ENCODE measurements around the gene FAM210A.

Gene FAM210A

DNA sequence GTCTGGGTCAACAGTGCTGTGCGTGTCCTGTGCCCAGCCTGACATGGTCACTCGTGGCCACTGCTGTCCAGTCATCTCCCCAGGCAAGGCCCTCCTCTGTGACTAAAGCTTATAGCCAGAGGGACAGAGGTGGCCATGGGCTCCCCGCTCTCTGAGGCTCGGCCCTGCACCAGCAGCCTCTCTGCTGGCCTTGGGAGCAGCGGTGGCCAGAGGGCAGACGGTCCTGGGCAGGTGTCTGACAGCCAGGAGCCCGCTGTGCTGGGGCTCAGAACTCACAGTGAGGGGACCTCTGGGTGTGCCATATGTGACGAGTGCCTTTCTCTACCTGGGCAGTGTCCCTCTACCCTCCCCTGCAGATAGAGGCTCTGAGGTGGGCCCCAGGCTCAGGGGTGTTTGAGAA, 98.7 kb downstream of the FAM210A start:
- Histone ChIP-seq H3K27me3 (ENCODE audit: insufficient read depth, insufficient read length) (no peaks in the 10 kb centered on the region), H3K36me3 (ENCODE audit: insufficient read depth, insufficient read length, low read length) (no peaks in the 10 kb centered on the region), H3K9me3 (ENCODE audit: insufficient read depth, low read length) (peaks cover 7% of the 10 kb centered on the region; the same call in 1 of the 2 replicates), H3K9ac (ENCODE audit: insufficient read length, low read depth) (no peak overlapping the region), H3K4me1 (ENCODE audit: insufficient read depth, insufficient read length) (peaks cover 8% of the 10 kb centered on the region), H3K4me3 (ENCODE audit: insufficient read length, low read depth) (no peak overlapping the region)
- TF ChIP-seq ZNF274 (IDR thresholded peaks at IDR 0.05; ENCODE audit: low read depth, low read length): no peak
- no peak for DNase-seq (ENCODE audit: low read depth, low spot score)

DNA sequence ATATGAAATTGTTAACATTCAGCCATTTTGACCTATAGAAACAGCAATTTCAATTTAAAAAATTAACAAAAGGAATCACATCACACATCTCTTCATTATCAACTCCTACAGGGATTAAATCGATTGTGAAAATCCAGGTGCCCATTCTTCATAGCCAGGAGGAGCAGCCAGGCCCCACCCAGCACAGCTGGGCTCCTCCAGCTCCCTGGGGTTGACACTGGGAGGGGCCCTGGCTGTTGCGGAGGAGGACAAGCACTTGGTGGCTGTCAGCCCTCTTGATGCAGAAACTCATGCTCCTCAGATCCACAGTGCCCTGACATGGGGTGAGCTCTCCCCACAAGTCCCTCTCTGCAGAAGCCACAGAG, 99.8 kb downstream of the FAM210A start:
- Histone ChIP-seq H3K4me1 (ENCODE audit: insufficient read depth, insufficient read length) (peaks cover 8% of the 10 kb centered on the region), H3K27me3 (ENCODE audit: insufficient read depth, insufficient read length) (no peaks in the 10 kb centered on the region), H3K4me3 (ENCODE audit: insufficient read length, low read depth) (no peak overlapping the region), H3K9me3 (ENCODE audit: insufficient read depth, low read length) (no peaks in the 10 kb centered on the region), H3K9ac (ENCODE audit: insufficient read length, low read depth) (no peak overlapping the region), H3K36me3 (ENCODE audit: insufficient read depth, insufficient read length, low read length) (no peaks in the 10 kb centered on the region)
- DNase-seq (ENCODE audit: low read depth, low spot score): no peak
- TF ChIP-seq SUZ12 (IDR thresholded peaks at IDR 0.05; ENCODE audit: extremely low read depth, insufficient read depth, insufficient read length) (no peak), YY1 (IDR thresholded peaks at IDR 0.05; ENCODE audit: insufficient read depth, insufficient read length) (no peak), ZNF274 (IDR thresholded peaks at IDR 0.05; ENCODE audit: low read depth, low read length) (no peak)

DNA sequence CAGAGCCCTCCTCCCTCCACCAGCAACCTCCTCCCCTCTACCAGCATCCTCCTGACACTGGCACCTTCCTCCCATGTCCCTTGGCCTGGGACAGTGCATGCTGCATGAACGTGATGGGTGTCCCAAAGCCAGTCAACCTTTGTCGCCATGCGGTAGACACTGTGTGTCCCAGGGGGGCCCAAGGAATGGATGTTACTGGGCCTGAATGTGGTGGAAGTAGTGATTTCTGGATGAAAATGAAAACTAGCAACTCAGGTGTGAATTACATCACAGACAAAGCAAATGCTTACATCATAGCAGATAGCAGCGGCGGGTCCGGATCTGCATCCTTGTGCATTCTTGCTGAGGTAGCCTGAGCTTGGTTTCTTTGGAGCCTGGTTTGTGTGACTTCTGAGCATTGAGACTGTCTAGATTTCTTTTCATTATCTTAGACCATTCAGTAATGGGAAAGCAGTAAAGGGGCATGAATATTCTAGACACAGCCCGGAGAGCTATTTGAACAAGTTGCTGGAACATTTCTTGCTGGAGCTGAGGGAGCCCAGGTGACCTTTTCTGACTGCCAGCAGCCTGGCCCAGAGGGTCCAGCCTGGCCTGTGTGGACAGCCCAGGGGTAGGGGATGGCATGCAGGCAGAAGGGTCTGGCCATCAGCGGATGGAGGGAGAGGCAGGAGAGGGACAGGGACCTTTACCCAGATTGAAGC, 100.4 kb downstream of the FAM210A start:
- Histone ChIP-seq H3K9me3 (ENCODE audit: insufficient read depth, low read length) (no peaks in the 10 kb centered on the region), H3K36me3 (ENCODE audit: insufficient read depth, insufficient read length, low read length) (no peaks in the 10 kb centered on the region), H3K4me3 (ENCODE audit: insufficient read length, low read depth) (no peak overlapping the region), H3K9ac (ENCODE audit: insufficient read length, low read depth) (no peak overlapping the region), H3K4me1 (ENCODE audit: insufficient read depth, insufficient read length) (peaks cover 8% of the 10 kb centered on the region), H3K27me3 (ENCODE audit: insufficient read depth, insufficient read length) (no peaks in the 10 kb centered on the region)
- DNase-seq (ENCODE audit: low read depth, low spot score): no peak
- TF ChIP-seq YY1 (IDR thresholded peaks at IDR 0.05; ENCODE audit: insufficient read depth, insufficient read length) (no peak), ZNF274 (IDR thresholded peaks at IDR 0.05; ENCODE audit: low read depth, low read length) (no peak), SUZ12 (IDR thresholded peaks at IDR 0.05; ENCODE audit: extremely low read depth, insufficient read depth, insufficient read length) (no peak)

DNA sequence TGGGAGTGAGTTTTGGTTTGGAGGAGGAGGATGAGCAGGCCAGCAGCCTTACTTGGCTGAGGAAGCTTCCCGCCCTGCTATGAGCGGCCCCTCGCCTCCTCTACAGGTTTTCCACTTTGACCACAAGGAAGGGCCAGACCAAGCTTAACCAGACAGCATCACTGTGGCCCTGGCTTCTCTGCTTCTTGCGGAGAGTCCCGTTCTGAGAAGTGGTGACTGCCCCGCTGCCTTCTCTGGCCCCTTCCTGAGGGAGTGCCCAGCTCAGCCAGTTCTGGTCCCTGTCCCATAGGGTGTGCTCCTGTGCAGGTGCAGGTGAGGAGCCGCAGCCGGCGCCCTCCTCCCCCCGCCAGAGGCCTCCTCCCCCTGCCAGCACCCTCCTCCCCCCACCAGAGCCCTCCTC, 101.0 kb downstream of the FAM210A start:
- H3K9ac ChIP-seq (ENCODE audit: insufficient read length, low read depth): no peak overlapping the region
- no peaks in the 10 kb centered on the region for H3K36me3 ChIP-seq (ENCODE audit: insufficient read depth, insufficient read length, low read length)
- H3K9me3 ChIP-seq (ENCODE audit: insufficient read depth, low read length): no peaks in the 10 kb centered on the region
- no peak for DNase-seq (ENCODE audit: low read depth, low spot score)
- H3K4me1 ChIP-seq (ENCODE audit: insufficient read depth, insufficient read length): peaks cover 8% of the 10 kb centered on the region
- no peak for TF ChIP-seq SUZ12 (IDR thresholded peaks at IDR 0.05; ENCODE audit: extremely low read depth, insufficient read depth, insufficient read length)
- no peak for TF ChIP-seq YY1 (IDR thresholded peaks at IDR 0.05; ENCODE audit: insufficient read depth, insufficient read length)
- no peak for TF ChIP-seq ZNF274 (IDR thresholded peaks at IDR 0.05; ENCODE audit: low read depth, low read length)
- no peaks in the 10 kb centered on the region for H3K27me3 ChIP-seq (ENCODE audit: insufficient read depth, insufficient read length)
- H3K4me3 ChIP-seq (ENCODE audit: insufficient read length, low read depth): no peak overlapping the region

DNA sequence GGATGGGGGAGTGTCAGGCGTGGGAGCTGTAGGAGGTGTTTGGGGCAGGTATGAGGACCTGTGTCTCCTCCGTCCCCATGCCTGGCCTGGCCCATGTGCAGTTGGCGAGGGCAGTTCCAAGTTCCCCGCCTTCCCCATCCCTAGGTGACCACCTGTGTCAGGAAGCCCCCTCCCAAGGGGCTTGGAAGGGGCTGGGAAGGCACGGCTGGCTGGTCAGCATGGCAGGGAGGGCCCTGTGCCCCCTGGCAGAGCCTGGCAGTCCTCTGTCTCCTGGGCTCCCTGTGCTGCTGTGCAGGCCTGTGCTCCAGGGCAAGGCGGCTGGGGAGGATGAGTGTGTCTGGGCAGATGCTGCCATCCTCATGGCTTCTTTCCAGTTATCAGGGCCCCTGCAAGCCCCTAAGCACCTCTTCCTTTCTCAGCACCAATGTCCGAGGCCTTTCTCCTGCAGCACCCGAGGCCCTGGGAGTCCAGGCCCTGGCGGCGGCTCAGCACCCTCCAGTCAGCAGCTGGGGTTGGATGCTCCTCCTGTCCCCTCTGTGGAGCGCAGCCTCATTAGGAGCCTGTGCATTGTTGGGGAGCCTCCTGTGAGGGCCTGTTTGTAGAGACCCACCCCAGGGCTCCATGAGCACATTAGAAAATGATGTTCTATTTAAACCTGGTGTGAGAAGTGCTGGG, 101.7 kb downstream of the FAM210A start:
- H3K36me3 ChIP-seq (ENCODE audit: insufficient read depth, insufficient read length, low read length): no peaks in the 10 kb centered on the region
- DNase-seq (ENCODE audit: low read depth, low spot score): no peak
- no peak overlapping the region for H3K4me3 ChIP-seq (ENCODE audit: insufficient read length, low read depth)
- no peaks in the 10 kb centered on the region for H3K9me3 ChIP-seq (ENCODE audit: insufficient read depth, low read length)
- H3K9ac ChIP-seq (ENCODE audit: insufficient read length, low read depth): no peak overlapping the region
- H3K4me1 ChIP-seq (ENCODE audit: insufficient read depth, insufficient read length): peaks cover 11% of the 10 kb centered on the region
- TF ChIP-seq SUZ12 (IDR thresholded peaks at IDR 0.05; ENCODE audit: extremely low read depth, insufficient read depth, insufficient read length) (no peak), ZNF274 (IDR thresholded peaks at IDR 0.05; ENCODE audit: low read depth, low read length) (no peak), YY1 (IDR thresholded peaks at IDR 0.05; ENCODE audit: insufficient read depth, insufficient read length) (no peak)
- no peaks in the 10 kb centered on the region for H3K27me3 ChIP-seq (ENCODE audit: insufficient read depth, insufficient read length)

DNA sequence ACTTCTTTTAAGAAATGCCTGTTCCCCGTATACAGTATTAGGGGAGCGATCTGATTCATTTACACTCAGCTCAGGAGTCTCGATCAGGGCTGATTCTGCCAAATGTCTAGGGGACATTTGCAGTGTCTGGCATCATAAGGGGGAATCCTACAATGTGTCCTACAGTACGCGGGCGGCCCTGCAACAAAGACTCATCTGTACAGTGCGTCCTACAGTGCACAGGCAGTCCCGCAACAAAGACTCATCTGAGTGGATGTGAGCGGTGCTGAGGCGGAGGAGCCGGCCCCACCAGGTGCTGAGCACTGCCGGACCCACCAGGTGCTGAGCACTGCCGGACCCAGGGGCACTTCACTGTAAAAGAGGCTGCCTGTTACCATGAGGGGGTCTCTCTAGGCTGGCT, 102.5 kb downstream of the FAM210A start:
- Histone ChIP-seq H3K4me3 (ENCODE audit: insufficient read length, low read depth) (no peak overlapping the region), H3K4me1 (ENCODE audit: insufficient read depth, insufficient read length) (peaks cover 13% of the 10 kb centered on the region), H3K27me3 (ENCODE audit: insufficient read depth, insufficient read length) (no peaks in the 10 kb centered on the region), H3K9ac (ENCODE audit: insufficient read length, low read depth) (no peak overlapping the region), H3K9me3 (ENCODE audit: insufficient read depth, low read length) (no peaks in the 10 kb centered on the region), H3K36me3 (ENCODE audit: insufficient read depth, insufficient read length, low read length) (no peaks in the 10 kb centered on the region)
- no peak for DNase-seq (ENCODE audit: low read depth, low spot score)
- TF ChIP-seq SUZ12 (IDR thresholded peaks at IDR 0.05; ENCODE audit: extremely low read depth, insufficient read depth, insufficient read length) (no peak), YY1 (IDR thresholded peaks at IDR 0.05; ENCODE audit: insufficient read depth, insufficient read length) (no peak), ZNF274 (IDR thresholded peaks at IDR 0.05; ENCODE audit: low read depth, low read length) (no peak)

DNA sequence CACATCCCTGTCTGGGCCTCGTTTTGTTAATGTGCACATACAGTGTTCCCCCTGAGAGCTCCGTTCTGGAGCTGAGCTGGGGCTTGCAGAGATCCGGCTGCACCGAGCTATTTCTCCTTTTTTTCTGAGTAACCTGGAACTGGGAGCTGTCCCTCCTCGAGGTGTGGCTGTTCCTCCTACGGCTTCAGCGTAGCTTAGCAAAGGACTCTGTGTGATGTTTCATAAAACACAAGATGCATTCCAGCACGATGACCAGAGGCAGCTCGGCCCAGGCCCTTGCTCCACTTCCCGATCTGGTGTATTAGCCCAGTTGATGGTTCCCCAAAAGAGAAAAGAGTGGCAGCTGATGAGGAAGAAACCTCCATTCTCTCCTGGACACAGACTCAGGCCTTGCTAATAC, 103.0 kb downstream of the FAM210A start:
- Histone ChIP-seq H3K9ac (ENCODE audit: insufficient read length, low read depth) (no peak overlapping the region), H3K9me3 (ENCODE audit: insufficient read depth, low read length) (no peaks in the 10 kb centered on the region), H3K4me1 (ENCODE audit: insufficient read depth, insufficient read length) (peaks cover 13% of the 10 kb centered on the region), H3K4me3 (ENCODE audit: insufficient read length, low read depth) (no peak overlapping the region), H3K36me3 (ENCODE audit: insufficient read depth, insufficient read length, low read length) (no peaks in the 10 kb centered on the region), H3K27me3 (ENCODE audit: insufficient read depth, insufficient read length) (no peaks in the 10 kb centered on the region)
- no peak for DNase-seq (ENCODE audit: low read depth, low spot score)
- TF ChIP-seq YY1 (IDR thresholded peaks at IDR 0.05; ENCODE audit: insufficient read depth, insufficient read length): no peak
- TF ChIP-seq ZNF274 (IDR thresholded peaks at IDR 0.05; ENCODE audit: low read depth, low read length): no peak
- TF ChIP-seq SUZ12 (IDR thresholded peaks at IDR 0.05; ENCODE audit: extremely low read depth, insufficient read depth, insufficient read length): no peak

All from NT2/D1 (cell line).